GM19043 (cell line): ENCODE data around the gene AIMP1.
"Not testable (repeated sequence)": the region's sequence is repeated elsewhere in the genome, so short reads cannot be mapped to it uniquely, and the experiment has no call there.

Source experiments
- ATAC-seq: cut with Tn5 transposase; IDR thresholded peaks from one replicate; pipeline ENCODE4 v1.9.1; 2021; ENCODE audit warnings: low read depth; ENCODE audit not compliant: unreplicated experiment

The AIMP1 gene

DNA sequence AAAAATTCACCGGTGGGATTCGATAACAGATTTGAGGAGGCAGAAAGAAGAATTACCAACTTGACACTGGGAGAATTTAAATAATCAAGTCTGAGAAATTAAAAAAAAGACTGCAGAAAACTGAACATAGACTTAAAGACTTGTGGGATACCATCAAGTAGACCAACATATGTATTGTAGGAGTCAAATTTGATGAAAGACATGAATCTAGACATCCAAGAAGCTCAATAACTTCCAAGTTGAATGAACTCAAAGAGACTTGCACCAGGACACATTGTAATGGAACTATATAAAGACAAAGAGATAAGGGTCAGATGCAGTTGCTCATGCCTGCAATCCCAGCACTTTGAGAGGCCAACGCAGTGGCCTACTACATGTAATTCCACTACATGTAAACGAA lies 82.5 kb downstream of the AIMP1 start:
- ATAC-seq = not testable (repeated sequence)
